Stomach smooth muscle (tissue), 2 donors: ENCODE data around the gene IL17RB.

ENCODE experiments used
- H3K27ac ChIP-seq: one replicate; pipeline ENCODE4 v1.7.0; 2013; ENCODE audit warnings: mild to moderate bottlenecking, low read length, inconsistent platforms
- H3K27me3 ChIP-seq, 2 donors: one replicate each; pipeline ENCODE4 v1.7.0; 2013; ENCODE audit warnings: low read length in 2 of 2; ENCODE audit not compliant: insufficient read depth in 2 of 2, control insufficient read depth in 1 of 2
- H3K36me3 ChIP-seq, 2 donors: one replicate each; pipeline ENCODE4 v1.7.0; 2013; ENCODE audit warnings: low read length in 2 of 2; ENCODE audit not compliant: control insufficient read depth in 2 of 2, insufficient read depth in 2 of 2
- H3K4me1 ChIP-seq: one replicate; pipeline ENCODE4 v1.7.0; 2013; ENCODE audit warnings: low read length; ENCODE audit not compliant: control insufficient read depth, insufficient read depth
- H3K4me3 ChIP-seq, 2 donors: one replicate each; pipeline ENCODE4 v1.7.0; 2013; ENCODE audit warnings: low read length in 2 of 2
- H3K9ac ChIP-seq, 2 donors: one replicate each; pipeline ENCODE4 v1.7.0; 2013; ENCODE audit warnings: low read length in 2 of 2, mild to moderate bottlenecking in 1 of 2
- H3K9me3 ChIP-seq, 2 donors: one replicate each; pipeline ENCODE4 v1.7.0; 2013; ENCODE audit warnings: low read length in 2 of 2; ENCODE audit not compliant: control insufficient read depth in 2 of 2
- donor health status: healthy.
- donor health status: Pancreatic carcinoma.

Gene IL17RB

DNA sequence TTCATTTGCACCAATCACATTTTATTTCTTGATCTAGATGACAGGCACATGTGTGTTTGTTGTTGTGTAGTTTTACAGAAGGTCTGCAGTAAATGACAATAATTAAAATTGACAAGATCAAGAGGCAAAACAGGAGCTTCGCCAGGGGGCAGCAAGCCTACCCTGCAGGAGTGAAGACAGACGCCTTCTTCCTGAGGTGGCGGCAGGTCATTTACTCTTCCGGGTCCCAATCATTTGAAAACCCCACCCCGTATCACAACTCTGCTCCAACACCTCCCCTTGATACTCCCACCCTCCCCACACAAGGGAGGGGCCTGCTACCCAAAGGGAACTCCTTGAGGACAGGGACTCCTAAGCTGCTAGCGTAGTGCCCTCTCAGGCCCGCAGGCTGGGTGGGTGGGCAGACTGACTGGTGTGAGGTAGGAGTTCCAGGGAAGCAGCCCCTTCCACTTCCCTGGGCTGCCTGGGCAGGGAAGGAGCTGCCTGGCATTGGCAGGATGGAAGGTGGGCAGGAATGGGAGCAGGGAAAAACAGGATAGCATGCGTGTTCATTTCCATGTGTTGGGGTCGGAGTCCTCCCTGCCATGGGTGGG is 13.2 kb upstream of the IL17RB start:
- H3K36me3 ChIP-seq = no peaks in the 10 kb centered on the region
- H3K4me3 ChIP-seq = no peak overlapping the region
- no peaks in the 10 kb centered on the region for H3K4me1 ChIP-seq
- H3K27me3 ChIP-seq = no peaks in the 10 kb centered on the region
- no peaks in the 10 kb centered on the region for H3K9me3 ChIP-seq
- no peak overlapping the region for H3K27ac ChIP-seq
- H3K9ac ChIP-seq = no peak overlapping the region

DNA sequence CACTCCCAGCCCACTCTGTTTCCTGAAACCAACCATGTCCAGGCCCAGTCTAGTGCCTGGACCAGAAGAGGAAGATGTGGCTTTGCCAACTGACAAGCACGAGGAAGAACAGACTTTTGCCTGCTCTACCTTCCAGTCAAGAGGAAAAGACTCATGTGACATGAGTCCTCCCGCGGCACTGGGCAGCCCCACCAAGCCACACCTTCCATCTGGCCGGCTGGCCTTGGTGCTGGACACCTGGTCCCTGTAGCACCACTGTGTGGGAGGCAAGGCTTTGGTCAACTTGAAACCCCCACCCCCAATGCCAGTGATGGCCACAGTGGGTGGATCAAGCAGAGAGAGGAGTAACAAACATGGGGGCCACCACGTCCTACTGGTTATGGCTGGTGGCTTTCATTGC is 12.7 kb upstream of the IL17RB start:
- no peak overlapping the region for H3K27ac ChIP-seq
- H3K4me1 ChIP-seq = no peaks in the 10 kb centered on the region
- no peaks in the 10 kb centered on the region for H3K27me3 ChIP-seq
- H3K4me3 ChIP-seq = no peak overlapping the region
- no peak overlapping the region for H3K9ac ChIP-seq
- H3K36me3 ChIP-seq = no peaks in the 10 kb centered on the region
- H3K9me3 ChIP-seq = no peaks in the 10 kb centered on the region

DNA sequence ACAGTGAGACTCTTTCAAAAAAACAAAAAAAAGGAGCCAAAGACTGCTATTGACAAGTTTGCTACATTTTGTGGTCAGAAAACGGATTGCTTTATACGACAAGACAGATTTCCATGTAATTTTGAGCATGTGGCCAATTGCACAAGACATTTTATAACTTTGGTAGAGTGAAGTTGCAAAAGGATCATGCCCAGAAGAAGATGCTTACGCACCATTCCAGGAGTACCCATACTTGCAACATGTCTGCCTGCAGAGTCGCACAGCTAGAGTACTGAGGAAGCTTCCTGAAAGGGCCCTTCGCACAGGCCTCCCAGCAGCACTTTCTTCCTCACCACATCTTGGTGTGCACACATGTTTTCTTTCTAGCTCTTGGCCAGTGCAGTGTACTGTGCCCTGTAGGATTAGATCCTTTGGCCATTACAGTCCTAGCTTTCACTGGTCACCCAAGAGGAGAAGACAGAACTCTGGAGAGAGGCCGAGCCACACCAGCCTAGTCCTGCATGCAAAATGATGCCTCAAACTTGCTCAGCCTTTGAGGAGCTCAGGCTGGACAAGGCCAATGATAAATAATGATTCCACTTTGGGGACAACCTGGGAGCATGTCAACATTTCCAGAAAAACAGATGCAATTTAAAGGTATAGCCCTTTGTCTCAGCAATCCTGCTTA is 11.8 kb upstream of the IL17RB start:
- Histone ChIP-seq H3K27ac (no peak overlapping the region), H3K27me3 (no peaks in the 10 kb centered on the region), H3K4me1 (no peaks in the 10 kb centered on the region)

DNA sequence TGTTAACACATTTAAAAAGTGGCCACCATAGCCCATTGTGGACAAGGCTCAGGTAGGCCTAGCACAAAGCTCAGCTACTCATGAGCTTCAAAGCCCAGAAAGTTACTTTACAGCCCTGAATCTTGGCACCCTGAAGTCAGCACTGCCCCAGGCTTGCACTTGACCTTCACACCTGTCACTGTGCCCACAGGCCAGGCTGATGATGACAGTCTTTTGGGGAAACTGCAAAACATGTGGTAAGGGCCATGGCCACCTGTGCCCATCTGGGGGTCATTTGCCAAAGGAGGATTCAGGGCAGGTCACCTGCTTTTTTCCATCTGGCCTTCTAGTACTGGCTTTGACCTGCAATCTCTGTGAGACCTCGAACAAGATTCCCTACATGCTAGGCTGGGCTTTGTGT is 11.1 kb upstream of the IL17RB start:
- Histone ChIP-seq H3K36me3 (no peaks in the 10 kb centered on the region), H3K9me3 (no peaks in the 10 kb centered on the region), H3K4me3 (no peak overlapping the region), H3K27me3 (no peaks in the 10 kb centered on the region), H3K4me1 (no peaks in the 10 kb centered on the region), H3K27ac (no peak overlapping the region), H3K9ac (no peak overlapping the region)

More for the DNA sequence above, 11.8 kb upstream of the IL17RB start:
- no peaks in the 10 kb centered on the region for H3K36me3 ChIP-seq
- no peaks in the 10 kb centered on the region for H3K9me3 ChIP-seq
- no peak overlapping the region for H3K4me3 ChIP-seq
- H3K9ac ChIP-seq = no peak overlapping the region

DNA sequence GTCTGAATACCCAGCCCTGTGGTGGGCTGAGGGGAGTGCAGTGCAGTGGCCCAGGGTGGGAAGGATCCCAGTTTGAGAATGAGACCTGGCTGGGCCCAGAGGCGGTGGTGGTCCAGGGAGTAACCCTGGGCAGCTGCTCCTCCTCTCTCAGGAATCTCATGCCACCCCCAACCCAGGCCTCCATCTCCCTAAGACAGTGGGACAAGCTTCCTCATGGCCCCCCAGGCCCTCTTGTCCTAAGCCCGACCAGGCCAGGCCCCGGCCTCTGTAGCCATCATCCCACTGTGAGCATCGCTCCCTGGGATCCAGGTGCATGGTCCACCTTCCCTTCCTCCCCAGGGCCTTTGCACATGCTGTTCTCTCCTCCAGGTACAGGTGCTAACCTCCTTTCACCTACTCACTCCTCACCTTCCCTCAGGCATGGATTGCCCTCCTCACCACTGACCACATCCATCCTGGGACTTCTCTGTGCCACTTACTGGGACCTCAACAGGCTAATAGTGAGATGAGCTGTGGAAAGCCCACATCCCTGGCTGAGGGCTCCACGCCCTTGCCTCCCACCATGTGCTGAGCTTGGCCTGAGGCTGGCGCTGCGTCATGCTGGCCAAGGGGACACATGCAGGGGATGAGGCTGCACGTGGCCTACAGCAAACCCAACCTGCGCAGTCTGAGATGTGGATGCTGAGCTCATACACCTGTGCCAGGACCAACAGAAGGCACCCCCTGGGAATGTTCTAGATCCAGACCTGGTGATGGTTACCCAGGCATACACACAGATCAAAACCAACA is 10.1 kb upstream of the IL17RB start:
- no peak overlapping the region for H3K9ac ChIP-seq
- H3K4me1 ChIP-seq = no peaks in the 10 kb centered on the region

DNA sequence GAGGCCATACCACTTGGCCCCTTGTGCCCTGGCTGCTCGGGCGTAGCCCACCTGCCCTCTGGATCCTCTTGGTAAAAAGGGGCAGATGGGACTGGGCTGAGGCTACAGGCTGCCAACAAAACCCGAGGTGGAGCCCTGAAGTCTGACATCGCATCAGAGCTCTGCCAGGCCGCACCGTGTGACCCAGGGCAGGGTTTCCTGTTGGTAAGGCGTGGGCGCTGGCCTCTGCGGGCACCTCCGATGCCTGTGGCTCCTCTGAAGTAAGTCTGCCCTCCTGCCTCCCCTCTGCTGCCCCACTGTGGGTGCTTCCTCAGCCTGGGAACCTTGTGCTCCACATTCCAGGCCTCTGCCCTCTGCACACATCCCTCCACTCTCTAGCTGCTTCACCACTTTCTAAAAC is 9.0 kb upstream of the IL17RB start:
- H3K9me3 ChIP-seq = no peaks in the 10 kb centered on the region
- H3K27me3 ChIP-seq = no peaks in the 10 kb centered on the region
- no peak overlapping the region for H3K4me3 ChIP-seq
- H3K36me3 ChIP-seq = no peaks in the 10 kb centered on the region
- H3K27ac ChIP-seq = no peak overlapping the region
- H3K4me1 ChIP-seq = no peaks in the 10 kb centered on the region
- no peak overlapping the region for H3K9ac ChIP-seq

More for the DNA sequence above, 10.1 kb upstream of the IL17RB start:
- H3K27me3 ChIP-seq = no peaks in the 10 kb centered on the region
- H3K27ac ChIP-seq = no peak overlapping the region
- H3K4me3 ChIP-seq = no peak overlapping the region
- H3K36me3 ChIP-seq = no peaks in the 10 kb centered on the region
- H3K9me3 ChIP-seq = no peaks in the 10 kb centered on the region

DNA sequence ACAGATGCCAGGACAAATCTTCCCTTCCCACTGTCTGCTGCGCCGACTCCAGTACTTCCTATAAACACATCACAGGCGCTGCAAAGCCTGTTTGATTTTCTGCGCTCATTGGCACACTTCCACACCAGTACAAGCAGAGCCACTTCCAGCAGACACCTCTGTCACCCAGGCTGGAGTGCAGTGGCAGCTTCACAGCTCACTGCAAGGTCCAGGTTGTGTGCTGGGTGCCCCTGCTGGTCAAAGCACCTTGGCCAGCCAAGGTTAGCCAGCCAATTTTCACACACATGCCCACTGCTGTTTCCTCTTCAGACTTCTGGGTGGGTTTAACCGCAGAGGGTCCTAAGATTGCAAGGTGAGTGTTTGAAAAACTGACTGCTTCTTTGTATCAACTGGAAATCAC is 5.1 kb upstream of the IL17RB start:
- no peak overlapping the region for H3K9ac ChIP-seq
- no peaks in the 10 kb centered on the region for H3K36me3 ChIP-seq
- H3K27me3 ChIP-seq = no peaks in the 10 kb centered on the region
- H3K9me3 ChIP-seq = no peaks in the 10 kb centered on the region
- H3K4me3 ChIP-seq = no peak overlapping the region
- no peaks in the 10 kb centered on the region for H3K4me1 ChIP-seq
- no peak overlapping the region for H3K27ac ChIP-seq

DNA sequence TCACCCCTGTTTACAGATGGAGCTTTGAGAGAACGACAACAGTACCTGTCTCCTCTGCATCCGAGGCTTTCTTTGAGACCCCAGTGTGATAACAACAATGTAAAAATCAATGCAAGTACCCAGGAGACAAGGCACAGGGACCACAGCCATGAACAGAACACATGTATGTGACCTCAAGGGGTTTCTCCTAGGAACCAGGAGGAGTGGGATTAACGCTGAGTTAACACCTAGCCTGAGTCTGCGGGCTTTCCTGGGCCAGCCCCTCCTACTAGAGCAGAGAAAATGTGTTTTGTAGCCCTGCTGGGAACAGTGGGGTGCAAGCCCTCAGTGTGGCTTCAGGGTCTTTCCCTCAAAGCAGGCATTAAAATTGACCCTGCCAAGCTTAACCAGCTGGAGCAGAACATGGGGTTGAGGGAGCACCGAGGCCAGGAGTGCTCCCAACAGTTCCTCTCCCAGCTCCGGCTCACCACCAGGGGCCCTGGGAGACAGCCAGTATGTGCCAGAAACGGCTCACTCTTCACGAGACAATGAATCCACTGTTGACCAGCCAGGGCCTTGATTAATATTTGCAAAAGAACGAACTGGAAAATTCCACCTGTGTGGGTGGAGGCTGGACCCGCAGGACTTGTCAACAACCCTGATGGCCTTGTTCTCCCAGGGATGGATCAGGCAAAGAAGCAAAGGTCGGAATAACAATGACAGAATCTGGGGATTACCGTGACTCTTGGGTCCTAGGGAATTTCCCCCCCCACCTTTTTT is 3.8 kb upstream of the IL17RB start:
- H3K27ac ChIP-seq = no peak overlapping the region
- no peaks in the 10 kb centered on the region for H3K9me3 ChIP-seq
- peaks cover 5% of the 10 kb centered on the region for H3K4me1 ChIP-seq
- H3K36me3 ChIP-seq = no peaks in the 10 kb centered on the region
- H3K27me3 ChIP-seq = peaks cover 0 to 5% of the 10 kb centered on the region in 2 donors
- no peak overlapping the region for H3K9ac ChIP-seq
- H3K4me3 ChIP-seq = no peak overlapping the region

DNA sequence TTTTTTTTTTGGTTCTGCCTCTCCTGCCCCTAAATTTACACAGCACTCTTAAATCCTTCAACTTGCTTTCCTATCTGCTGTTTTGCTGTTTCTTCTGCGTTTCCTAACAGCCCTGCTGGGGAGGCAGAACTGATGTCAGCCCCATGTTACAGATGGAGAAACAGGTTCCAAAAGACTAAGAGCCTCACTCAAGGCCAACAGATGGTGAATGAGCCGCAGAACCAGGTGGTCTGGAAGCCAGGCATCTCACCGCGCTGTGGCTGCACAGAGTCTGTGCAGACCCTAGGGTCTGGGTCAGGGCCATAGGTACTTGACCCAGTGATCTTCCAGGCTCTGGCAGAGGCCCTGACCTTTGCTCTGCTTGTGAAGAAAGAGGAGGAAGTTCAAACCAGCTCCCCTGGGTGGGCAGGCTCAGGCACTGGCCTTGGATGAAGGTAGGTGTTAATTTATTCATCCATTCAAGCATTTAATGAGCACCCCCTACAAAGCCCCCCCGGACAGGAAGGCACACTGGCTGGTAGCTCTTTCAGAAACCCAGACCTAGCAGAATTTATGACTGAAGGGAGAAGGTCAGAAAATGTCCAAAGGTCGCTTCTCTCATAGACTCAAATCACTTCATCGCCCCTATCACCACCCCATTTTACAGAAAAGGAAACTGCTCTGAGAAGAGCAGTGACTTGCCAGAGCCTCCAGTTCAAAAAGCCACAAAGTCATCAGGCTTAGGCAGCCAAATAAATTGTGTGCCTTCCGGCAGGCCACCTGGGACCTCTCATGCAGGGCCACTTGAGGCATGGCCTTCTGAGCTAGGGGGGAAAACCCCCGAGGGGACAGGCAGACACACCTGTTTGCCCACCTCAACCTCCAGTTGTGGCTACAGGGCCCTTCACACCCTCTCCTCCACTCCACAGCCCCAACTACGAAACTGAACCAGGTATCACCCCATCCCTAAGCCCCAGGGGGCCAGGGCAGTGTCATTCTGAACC is 2.9 kb upstream of the IL17RB start:
- H3K4me3 ChIP-seq = no peak overlapping the region
- H3K27ac ChIP-seq = no peak overlapping the region
- no peak overlapping the region for H3K9ac ChIP-seq

More for the DNA sequence above, 2.9 kb upstream of the IL17RB start:
- peaks cover 0 to 13% of the 10 kb centered on the region in 2 donors for H3K27me3 ChIP-seq
- peaks cover 5% of the 10 kb centered on the region for H3K4me1 ChIP-seq
- no peaks in the 10 kb centered on the region for H3K36me3 ChIP-seq
- no peaks in the 10 kb centered on the region for H3K9me3 ChIP-seq
